Stimulated activated CD4-positive, alpha-beta T cell treated with anti-CD3 and anti-CD28 coated beads, Interleukin-1b, Interleukin-23, amount 100 ng/mL, for 48 hours (primary cell): ENCODE measurements around the gene IRAG1.

Source experiments
- DNase-seq: peaks from one replicate; pipeline ENCODE4 v3.0.0-alpha.2; 2020

The IRAG1 gene, protein sequence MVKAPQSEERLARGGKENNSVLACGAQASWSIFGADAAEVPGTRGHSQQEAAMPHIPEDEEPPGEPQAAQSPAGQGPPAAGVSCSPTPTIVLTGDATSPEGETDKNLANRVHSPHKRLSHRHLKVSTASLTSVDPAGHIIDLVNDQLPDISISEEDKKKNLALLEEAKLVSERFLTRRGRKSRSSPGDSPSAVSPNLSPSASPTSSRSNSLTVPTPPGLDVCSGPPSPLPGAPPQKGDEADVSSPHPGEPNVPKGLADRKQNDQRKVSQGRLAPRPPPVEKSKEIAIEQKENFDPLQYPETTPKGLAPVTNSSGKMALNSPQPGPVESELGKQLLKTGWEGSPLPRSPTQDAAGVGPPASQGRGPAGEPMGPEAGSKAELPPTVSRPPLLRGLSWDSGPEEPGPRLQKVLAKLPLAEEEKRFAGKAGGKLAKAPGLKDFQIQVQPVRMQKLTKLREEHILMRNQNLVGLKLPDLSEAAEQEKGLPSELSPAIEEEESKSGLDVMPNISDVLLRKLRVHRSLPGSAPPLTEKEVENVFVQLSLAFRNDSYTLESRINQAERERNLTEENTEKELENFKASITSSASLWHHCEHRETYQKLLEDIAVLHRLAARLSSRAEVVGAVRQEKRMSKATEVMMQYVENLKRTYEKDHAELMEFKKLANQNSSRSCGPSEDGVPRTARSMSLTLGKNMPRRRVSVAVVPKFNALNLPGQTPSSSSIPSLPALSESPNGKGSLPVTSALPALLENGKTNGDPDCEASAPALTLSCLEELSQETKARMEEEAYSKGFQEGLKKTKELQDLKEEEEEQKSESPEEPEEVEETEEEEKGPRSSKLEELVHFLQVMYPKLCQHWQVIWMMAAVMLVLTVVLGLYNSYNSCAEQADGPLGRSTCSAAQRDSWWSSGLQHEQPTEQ

DNA sequence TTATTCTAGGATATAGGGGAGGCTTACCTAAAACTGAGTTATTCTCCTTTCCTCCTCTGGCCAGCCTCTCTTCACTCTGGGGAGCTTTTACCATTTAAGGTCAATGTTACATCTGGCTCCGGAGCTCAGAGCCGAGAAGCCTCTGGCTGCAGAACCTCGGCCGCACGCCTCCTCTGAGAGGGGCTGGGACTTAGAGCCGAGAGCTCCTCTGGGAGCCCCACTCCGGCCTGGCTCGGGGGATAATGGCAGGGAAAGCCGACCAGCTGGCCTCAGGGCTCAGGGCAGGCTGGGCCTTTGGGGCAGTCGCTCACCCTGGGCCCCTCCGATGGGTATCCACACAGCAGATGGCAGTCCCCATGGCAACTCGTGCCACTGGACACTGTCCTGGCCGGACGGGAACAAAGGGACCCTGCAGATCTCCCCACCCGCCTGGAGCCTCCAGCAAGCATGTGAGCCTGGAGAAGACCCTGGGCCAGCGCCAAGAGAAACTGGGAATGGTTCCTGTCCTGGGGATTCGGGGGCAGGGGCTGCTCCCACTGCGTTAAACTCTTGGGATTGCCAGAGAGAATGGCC, at the start of gene IRAG1:
TSS of gene IRAG1 (minus strand) at position 247 of the 573 bp plus-strand sequence. CDS start at position 94, 153 bp downstream.
- DNase-seq, result no peak

DNA sequence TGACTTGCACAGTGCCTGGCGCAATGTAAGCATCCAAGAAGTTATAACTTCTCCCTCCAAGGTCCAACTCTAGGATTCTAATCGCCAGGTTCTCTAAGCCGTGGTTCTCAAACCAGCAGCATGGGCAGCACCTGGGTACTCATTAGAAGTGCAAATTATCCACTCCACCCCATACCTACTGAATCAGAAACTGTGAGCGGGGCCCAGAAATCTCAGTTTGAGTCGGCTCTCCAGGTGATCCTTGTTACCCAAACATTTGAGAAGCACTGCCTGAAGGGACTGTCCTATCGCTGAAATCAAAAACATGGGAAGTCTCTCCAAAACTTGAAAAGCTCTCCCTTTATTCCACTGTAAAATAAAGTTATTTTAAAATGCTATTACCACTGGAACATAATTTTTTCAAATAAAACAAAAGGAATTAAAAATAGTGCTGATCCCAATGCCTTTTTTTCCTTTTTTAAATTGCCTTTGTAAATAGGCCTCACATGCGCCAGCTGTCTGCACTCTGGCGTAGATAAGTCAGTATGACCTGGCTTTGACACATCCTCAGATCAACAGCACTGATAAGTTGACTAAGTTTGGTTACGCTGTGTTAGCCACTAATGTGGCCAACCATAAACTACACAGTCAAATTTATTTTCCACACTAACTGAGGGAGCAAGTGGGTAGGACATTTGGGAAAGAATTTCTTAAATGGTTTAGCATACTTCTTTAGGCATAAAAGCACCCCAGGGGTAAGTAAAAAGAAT, 49.1 kb upstream of the IRAG1 start:
- peak; percentile 26 for DNase-seq

DNA sequence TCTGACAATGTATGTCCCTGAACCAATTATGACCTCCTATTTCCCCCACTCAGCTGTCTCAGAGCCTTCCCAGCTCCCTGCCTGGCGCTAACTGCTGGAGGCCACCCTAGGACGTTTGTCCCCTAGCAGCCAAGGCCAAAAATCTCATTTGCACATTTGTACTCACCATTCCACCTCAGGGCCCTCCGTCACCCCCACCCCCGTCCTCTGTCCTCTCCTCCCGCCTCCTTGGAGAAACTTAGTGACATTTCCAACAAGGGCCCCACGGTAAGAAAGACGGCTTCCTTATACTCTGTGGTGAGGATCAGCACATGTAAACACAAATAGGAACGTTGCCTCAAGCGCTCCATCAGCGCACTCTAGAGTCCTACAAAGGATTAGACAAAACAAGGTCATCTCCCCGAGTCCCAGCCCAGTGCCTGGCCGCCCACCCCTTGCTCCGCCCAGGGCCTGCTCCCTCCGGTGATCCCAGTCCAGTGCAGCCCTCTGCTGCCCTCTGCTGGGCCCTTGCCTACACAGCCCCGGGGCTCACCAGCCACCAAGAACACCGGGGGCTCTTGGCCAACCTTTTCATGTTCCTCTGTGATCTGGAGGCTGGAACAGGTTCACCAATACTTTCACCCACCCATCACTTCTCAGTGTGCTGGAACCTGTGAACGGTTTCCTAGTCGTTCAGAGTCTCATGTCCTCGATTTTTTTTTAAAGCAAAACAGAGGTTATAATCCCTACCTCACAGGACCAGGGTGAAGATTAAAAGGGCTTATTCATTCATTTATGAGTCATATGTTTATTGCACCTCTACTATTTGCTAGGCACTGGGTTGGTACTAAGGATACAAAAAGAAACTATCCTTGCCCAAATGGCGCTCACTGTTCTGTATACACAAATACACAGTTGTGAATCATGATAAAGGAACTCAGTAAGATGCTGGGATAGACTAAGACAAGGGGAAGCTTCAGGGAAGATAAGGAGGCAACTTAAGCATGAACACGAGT, 42.2 kb upstream of the IRAG1 start:
- peak; percentile 91 for DNase-seq

DNA sequence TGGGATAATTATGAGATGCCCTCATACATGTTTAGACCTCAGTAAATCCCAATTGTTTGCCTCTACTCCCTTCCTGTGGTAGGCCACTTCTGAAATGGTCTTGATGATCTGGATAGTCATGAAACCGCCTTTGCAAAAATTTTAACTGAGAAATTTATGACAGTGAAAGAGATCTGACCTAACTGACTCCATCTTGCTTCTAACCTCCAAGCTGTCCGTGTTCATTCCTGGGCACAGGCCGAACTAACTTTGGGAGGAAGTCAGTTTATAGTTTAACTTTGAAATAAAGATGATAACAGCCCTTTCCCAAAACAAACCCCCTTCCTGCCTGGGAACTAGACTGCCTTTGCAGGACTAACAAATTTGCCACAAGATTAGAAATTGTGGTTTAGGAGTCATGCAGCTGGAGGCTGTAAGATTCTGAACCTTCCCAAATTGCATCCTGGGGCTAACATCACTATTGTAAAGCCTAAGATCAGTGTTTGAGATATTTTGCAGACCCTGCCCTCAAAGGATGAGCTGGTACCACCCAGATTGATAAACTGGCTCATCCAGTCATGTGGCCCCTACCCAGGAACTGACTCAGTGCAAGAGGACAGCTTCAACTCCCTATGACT, 37.6 kb upstream of the IRAG1 start:
- DNase-seq, result no peak

DNA sequence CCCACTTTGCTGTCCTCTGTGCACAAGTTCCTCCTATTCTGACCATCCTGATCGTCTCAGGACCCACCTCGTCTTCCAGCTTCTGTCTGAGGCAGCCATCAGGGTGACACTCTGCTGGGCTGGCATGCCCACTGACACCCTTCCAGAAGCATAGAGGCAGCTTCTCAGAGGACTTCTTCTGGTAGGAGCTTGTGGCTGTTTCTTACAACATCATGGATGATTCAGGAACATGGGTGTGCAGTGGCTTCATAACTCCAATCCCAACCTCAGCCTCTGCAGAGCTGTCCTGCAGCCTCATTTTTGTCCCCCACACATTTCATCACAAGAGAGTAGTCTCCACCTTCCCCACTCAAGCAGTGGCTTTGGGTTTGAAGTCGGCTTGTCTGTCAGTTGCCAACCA, 36.6 kb upstream of the IRAG1 start:
- DNase-seq, result no peak

DNA sequence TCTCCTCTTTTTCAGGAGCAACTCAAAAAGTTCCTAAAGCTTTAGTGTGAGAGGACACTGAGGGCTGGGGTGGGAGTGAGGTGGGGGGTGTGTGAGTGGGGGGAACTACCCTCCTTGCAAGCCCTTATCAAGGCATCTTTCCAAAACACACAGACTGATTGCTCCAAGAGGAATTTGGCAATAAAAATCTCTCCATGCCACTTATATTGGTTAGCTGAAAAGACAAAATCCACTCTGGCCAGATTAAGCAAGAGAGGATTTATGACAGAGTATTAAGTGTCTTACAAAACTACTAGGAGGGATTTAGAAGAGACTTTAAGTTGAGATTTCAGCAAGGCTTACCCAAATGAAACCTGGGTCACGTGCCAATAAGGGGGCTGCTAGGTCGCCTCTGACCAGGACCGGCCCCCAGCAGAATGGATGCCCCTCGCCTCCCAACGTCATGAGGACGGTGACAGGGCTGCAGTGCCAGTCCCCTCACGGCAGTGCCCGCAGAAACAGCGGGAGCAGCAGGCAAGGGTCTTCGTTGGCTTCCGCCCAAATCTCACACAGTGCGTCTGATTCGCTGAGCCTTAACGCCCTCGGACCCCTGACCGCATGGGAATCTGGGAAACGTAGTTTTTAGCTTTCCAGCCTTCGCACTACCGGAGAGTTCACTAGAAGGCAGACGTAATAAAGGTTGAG, 35.4 kb upstream of the IRAG1 start:
- no peak for DNase-seq

DNA sequence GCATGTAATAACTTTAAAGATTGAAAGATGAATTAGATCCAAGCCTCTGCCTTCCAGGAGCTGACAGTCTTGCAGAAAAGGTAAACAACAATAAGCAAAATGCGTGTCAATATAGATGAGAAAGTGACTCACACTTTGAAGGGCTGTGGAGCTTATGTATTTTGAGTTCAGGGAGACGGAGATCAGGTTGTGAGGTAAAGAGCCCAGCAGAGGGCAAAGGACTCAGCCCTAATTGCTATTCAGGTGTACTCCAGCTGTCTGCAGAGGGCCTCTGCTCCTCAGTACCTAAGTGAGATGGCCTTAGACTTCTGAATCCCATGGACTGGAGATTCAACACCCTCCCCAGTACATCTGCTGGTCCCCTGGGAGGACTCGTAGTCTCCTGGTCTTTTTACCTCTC, 34.6 kb upstream of the IRAG1 start:
- no peak for DNase-seq

DNA sequence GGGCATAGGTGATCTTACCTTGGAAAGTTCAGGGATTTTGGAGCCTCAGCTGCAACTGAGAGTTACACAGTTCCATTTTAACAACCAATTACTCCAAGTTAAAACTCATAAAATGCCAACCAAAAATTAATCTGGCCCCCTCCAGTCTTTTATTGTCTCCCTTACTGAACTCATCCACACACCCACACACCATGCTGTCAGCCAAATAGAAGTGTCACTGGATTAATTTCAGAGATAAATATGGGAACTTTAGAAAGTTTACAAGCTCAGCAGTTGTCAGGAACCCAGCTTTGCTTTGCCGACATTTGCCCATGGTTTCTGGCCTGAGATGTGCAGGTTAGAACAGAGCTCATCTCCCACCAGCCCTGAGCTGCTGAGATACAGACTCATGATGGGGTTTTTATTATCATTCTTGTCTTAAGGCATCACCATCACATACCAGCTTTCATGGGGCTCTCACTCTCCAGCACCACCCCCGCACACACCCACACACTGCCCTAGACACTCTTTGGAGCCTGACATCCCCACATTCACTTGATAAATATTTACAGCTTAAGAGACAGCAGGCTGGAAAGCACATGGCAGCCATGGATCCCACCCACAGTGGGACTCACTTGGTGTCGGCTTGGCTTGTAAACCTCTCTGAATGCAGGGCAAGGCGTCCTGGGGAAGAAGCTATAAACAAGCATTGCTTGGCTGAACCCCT, 33.7 kb upstream of the IRAG1 start:
- DNase-seq, result no peak

DNA sequence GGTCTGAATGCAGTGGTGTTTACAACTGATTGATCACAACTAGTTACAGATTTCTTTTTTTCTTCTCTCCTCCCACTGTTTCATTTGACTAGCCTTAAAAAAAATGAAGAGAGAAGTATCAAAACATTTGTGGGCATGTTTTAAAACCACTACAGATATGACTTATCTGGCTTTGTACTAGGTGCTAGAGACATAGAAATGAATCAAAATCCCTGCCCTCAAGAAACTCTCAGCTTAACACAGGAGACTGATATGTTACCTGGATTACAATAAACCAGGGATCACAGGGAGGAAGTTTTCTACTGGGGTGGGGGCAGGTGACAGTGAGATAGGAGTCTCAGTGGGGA, 32.3 kb upstream of the IRAG1 start:
- no peak for DNase-seq

DNA sequence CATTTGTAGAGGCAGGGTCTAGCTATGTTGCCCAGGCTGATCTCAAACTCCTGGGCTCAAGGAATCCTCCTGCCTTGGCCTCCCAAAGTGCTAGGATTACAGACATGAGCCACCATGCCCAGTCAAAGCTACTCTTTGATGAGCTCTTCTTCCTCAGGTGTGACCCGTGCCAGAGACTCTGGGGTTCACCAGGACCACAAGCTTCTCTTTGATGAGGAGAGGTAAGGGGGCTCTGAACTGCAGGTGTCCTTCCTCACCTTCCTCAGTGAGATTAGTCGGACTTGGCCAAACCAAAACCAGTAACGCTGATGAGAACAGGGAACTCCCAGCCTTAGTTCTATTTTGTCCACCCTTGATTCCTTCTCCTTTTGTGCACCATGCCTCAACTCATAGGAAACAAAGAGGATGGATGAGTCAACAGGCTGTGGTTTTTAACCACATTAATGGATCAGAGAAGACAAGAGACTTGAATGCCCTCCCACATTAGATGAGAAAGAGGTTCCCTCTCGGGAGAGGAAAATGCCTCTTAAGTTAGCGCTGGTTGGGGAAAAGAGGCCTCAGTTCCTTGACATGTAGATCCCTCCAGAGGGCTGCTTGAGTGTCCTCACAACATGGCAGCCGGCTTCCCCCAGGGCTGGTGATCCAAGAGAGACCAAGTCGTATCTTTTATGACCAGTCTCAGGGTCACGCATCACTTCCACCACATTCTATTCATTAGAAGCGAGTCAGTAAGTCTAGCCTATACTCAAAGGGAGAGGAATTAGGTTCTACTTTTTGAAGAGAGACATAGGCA, 31.8 kb upstream of the IRAG1 start:
- peak; percentile 52 for DNase-seq

DNA sequence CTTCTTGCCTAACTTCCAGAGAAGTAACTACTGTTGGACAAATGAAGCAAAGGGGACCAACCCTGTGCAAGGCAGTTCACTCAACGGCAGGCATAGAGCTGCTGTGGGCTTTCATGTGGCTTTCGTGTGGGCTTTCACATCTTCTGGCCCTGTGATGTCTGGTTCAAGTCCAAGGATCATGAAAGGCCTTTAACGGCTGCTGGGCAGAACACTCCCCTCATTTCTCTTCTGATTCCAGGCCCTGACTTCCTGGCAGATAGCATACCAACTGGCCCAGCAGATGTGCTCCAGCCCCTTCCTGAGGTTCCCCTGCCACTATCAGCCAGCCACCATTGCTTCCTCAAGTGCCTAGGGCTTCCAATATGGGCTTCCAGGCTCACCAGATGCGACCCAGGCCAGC, 28.8 kb upstream of the IRAG1 start:
- DNase-seq, result no peak

DNA sequence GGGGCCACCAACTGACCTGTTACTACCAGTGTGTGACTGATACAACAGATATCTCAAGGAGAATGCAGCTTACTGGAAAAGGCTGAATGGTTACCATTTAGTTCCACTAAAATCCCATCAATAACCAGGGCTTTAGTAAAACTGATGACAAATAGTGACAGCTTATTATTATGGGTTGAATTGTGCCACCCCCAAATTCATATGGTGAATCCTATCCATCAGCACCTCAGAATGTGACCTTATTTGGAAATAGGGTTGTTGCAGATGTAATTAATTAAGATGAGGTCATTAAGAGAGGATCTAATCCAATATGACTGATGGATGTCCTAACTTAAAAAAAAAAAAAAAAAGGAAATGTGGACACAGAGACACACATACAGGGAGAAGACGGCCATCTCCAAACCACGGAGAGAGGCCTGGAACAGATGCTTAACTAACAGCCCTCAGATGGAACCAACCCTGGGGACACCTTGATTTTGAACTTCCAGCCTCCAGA, 27.4 kb upstream of the IRAG1 start:
- DNase-seq, result no peak

DNA sequence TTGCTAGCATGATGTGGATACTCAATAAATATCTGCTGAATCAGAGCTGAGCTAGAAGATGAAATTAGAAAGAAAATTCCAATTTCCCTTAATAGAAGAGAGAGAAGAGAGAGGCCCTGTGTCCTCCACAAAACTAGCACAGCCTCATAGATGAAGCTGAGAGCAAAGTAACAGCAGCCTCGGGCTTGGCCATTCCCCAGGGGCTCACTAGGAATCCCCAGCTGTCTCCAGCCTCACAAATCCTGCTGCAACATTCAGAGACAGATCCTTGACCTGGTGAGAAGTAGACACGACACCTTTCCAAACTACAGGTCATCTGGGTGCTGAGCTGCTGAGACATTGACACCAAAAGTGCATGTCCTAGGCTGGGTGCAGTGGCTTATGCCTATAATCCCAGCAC, 26.1 kb upstream of the IRAG1 start:
- no peak for DNase-seq

DNA sequence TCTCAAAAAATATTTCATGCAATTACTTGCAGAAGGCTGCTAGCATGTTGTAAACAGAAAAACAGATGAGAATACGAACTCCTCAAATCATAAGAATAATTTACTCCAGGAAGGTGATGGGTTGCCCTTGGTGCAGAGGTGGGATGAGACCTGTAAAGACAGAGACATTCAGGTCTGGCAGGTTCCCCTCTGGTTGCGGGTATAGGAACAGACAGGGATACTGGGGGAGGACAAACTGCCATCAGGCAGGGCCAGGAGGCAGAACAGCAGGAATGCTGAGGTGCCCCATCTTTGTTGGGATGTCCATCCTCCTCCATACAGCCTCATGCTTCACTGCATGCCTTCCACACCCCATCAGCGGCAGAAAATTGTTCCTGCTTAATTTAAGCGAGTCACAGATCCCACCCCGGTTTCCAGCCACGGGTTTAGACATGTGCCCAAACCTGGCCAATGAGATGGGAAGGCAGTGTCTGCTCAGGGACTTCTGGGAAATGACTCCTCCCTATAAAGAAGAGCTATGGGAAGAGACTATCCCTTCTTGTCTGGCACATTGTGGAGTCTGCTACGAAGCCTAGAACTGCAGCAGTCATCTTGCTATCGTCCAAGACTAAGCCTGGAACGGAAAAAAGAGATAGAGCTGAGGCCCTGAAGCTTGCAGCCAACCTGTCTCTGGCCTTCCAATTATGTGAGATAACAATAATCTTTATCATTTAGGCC, 23.1 kb upstream of the IRAG1 start:
- DNase-seq, result no peak

DNA sequence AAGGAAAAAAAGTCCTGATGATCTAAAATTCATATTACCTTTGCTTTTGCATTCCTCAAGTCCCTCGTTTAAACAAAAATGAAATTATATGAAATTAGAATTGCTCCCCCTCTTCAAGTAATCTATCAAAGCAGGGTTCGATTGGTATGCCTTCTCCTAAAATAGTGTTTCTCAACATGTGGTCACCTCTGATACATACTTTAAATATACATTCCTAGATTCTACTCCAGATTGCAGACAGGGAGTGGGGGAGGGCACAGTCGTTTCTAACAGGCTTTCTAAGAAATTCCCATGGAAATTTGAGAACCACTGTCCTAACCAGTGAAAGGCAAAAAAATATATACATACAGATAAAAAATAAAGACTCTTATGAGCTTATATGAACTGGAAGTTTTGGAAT, 22.6 kb upstream of the IRAG1 start:
- no peak for DNase-seq

DNA sequence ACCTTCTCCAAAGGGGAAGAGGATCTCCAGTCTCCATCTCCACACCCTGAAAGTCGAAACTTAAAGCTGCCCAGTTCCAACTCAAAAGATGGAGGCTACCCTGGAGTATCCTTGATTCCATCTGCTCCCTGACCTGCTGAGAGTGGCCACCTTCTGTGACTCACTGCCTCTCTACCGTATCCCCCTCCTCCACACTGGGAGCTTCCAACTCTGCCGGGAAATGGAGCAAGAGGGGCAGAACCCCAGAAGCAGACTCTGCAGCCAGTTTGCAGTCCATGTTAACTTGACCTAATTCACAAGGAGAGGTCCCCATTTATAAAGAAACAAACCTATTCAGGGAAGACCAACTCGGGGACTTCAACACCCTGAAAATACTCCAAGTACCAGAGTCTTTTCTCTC, 22.0 kb upstream of the IRAG1 start:
- no peak for DNase-seq

DNA sequence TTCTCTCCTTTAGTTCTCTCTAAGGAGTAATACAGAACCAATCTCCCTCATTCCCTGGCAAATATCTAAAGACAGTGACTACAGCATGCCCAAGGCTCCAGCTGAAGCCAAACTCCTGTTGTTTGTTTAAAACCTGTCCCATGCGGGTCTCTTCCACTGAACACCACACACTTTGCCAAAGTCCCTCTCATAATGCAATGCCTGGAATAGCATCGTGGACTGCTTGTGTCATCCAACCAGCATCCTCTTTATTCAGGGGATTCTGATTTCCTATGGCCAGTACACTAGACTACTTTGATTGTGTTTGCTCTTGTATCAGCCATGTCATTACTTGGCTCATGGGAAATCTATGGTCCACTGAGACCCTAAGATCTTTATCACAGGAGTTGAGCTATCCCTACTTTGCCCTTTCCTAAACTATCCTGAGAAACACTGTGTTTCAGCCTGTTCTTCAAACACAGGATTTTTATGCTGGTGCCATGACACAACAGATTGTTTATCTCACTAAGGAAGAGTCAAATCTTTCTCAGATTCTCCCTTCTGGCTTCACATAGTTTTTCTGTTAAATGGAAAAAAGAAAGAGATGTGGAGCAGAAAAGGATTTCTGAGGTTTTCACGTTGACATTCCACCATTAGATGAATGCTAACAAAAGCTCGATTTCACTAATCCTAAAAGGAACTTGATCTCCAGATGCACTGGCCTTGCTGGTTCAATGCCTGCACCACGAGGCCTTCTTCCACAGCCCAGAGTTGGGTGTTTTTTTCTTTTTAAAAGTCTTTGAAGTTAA, 15.9 kb upstream of the IRAG1 start:
- DNase-seq, result no peak
